ENCODE measurements around the gene PTPN7.

Gene PTPN7

DNA sequence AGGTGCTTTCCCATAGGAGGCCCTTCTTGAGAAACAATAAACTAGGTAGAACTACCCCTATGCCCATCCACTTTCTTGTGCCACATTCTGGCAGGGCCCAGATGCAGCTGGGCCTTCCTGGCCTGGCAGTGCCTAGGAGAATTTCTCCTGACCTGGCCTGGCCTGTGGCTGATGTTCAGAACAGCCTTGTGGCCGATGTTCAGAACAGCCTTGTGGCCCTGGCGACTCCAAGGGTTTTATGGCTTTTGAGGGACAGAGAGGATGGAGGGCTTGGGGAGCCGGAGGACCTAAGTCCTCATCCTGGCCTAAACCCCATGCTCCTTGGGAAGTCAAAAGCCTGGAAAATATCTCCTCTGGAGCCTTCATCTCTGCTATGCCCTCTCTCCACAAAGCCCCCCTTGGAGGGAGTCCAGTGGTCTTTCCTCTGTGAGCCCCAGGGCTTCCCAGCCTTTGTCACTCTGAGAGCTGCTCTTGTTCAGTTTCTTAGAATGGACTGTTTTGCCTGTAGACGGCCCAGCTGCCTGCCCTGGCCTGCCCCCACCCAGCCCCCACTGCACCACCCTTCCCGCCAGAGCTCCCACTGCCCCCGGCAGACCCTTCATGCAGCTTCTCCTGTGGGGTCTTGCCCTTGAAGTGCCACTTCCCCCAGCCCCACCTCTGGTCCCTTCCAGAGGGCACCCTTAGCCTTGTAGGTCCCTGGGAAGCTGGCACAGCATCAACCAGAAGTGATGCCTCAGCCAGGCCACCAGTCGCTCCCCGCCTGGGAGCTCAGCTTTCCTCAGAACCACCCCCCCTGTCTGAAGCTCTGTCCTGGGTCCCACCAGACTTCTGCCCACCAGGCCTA lies 30.7 kb downstream of the PTPN7 start:
- Histone ChIP-seq H3K27me3 (ENCODE audit: insufficient read depth, low read length) (no peaks in the 10 kb centered on the region), H3K79me2 (ENCODE audit: insufficient read depth, low read length) (no peaks in the 10 kb centered on the region), H3K9me3 (ENCODE audit: low read length) (no peaks in the 10 kb centered on the region), H3K27ac (ENCODE audit: low read depth, low read length, poor library complexity, severe bottlenecking) (no peak overlapping the region), H3K4me1 (ENCODE audit: insufficient read depth, low read length, severe bottlenecking) (no peaks in the 10 kb centered on the region), H3K9me2 (ENCODE audit: low read depth, low read length) (no peaks in the 10 kb centered on the region), H3K9ac (ENCODE audit: low read length) (no peak overlapping the region), H3K4me2 (ENCODE audit: low read length) (no peak overlapping the region), H3F3A (ENCODE audit: insufficient read depth, low read length) (no peaks in the 10 kb centered on the region), H4K20me1 (ENCODE audit: insufficient read depth, low read length) (no peaks in the 10 kb centered on the region), H3K36me3 (ENCODE audit: insufficient read depth, low read length) (peaks cover 26% of the 10 kb centered on the region), H2AFZ (ENCODE audit: low read length) (no peak overlapping the region), H3K4me3 (ENCODE audit: low read depth, low read length, poor library complexity, severe bottlenecking) (no peak overlapping the region)
- TF ChIP-seq, protein P1, sequence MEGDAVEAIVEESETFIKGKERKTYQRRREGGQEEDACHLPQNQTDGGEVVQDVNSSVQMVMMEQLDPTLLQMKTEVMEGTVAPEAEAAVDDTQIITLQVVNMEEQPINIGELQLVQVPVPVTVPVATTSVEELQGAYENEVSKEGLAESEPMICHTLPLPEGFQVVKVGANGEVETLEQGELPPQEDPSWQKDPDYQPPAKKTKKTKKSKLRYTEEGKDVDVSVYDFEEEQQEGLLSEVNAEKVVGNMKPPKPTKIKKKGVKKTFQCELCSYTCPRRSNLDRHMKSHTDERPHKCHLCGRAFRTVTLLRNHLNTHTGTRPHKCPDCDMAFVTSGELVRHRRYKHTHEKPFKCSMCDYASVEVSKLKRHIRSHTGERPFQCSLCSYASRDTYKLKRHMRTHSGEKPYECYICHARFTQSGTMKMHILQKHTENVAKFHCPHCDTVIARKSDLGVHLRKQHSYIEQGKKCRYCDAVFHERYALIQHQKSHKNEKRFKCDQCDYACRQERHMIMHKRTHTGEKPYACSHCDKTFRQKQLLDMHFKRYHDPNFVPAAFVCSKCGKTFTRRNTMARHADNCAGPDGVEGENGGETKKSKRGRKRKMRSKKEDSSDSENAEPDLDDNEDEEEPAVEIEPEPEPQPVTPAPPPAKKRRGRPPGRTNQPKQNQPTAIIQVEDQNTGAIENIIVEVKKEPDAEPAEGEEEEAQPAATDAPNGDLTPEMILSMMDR (IDR thresholded peaks at IDR 0.05; ENCODE audit: low read length), result no peak
- TF ChIP-seq EZH2 (IDR thresholded peaks at IDR 0.05; ENCODE audit: borderline replicate concordance, low read length), result no peak

DNA sequence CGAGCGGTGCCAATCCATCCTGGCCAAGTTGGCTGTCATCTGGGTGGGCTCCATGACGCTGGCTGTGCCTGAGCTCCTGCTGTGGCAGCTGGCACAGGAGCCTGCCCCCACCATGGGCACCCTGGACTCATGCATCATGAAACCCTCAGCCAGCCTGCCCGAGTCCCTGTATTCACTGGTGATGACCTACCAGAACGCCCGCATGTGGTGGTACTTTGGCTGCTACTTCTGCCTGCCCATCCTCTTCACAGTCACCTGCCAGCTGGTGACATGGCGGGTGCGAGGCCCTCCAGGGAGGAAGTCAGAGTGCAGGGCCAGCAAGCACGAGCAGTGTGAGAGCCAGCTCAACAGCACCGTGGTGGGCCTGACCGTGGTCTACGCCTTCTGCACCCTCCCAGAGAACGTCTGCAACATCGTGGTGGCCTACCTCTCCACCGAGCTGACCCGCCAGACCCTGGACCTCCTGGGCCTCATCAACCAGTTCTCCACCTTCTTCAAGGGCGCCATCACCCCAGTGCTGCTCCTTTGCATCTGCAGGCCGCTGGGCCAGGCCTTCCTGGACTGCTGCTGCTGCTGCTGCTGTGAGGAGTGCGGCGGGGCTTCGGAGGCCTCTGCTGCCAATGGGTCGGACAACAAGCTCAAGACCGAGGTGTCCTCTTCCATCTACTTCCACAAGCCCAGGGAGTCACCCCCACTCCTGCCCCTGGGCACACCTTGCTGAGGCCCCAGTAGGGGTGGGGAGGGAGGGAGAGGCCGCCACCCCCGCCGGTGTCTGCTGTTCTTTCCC lies 32.4 kb downstream of the PTPN7 start:
- no peak overlapping the region for H3K4me3 ChIP-seq (ENCODE audit: low read depth, low read length, poor library complexity, severe bottlenecking)
- H4K20me1 ChIP-seq (ENCODE audit: insufficient read depth, low read length), result no peaks in the 10 kb centered on the region
- no peaks in the 10 kb centered on the region for H3K9me2 ChIP-seq (ENCODE audit: low read depth, low read length)
- no peak for TF ChIP-seq EZH2 (IDR thresholded peaks at IDR 0.05; ENCODE audit: borderline replicate concordance, low read length)
- TF ChIP-seq, protein P1 (IDR thresholded peaks at IDR 0.05; ENCODE audit: low read length), result no peak
- no peaks in the 10 kb centered on the region for H3F3A ChIP-seq (ENCODE audit: insufficient read depth, low read length)
- no peaks in the 10 kb centered on the region for H3K79me2 ChIP-seq (ENCODE audit: insufficient read depth, low read length)
- no peaks in the 10 kb centered on the region for H3K4me1 ChIP-seq (ENCODE audit: insufficient read depth, low read length, severe bottlenecking)
- no peak overlapping the region for H3K9ac ChIP-seq (ENCODE audit: low read length)
- no peaks in the 10 kb centered on the region for H3K9me3 ChIP-seq (ENCODE audit: low read length)
- H3K27ac ChIP-seq (ENCODE audit: low read depth, low read length, poor library complexity, severe bottlenecking), result no peak overlapping the region
- H3K4me2 ChIP-seq (ENCODE audit: low read length), result no peak overlapping the region
- H3K36me3 ChIP-seq (ENCODE audit: insufficient read depth, low read length), result peaks cover 12% of the 10 kb centered on the region
- H2AFZ ChIP-seq (ENCODE audit: low read length), result no peak overlapping the region
- no peaks in the 10 kb centered on the region; the same call in 1 of the 2 replicates for H3K27me3 ChIP-seq (ENCODE audit: insufficient read depth, low read length)

DNA sequence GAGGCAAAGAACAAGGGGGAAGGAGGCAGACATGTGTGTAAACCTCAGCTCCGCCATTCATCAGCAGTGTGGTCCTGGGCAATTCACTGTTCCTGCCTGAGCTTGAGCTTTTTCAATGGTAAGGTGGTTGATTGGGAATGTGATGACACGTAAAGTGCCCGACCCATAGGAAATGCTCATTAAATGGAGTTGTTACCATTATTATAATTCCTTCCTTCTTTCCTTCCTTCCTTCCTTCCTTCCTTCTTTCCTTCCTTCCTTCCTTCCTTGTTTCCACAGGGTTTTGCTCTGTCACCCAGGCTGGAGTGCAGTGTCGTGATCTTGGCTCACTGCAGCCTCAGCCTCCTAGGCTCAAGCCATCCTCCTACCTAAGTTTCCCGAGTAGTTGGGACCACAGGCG lies 33.3 kb downstream of the PTPN7 start:
- Histone ChIP-seq H3K9me3 (ENCODE audit: low read length) (no peaks in the 10 kb centered on the region), H3K36me3 (ENCODE audit: insufficient read depth, low read length) (peaks cover 3% of the 10 kb centered on the region), H3K4me1 (ENCODE audit: insufficient read depth, low read length, severe bottlenecking) (no peaks in the 10 kb centered on the region), H3K9ac (ENCODE audit: low read length) (no peak overlapping the region), H3K4me2 (ENCODE audit: low read length) (no peak overlapping the region), H3K79me2 (ENCODE audit: insufficient read depth, low read length) (no peaks in the 10 kb centered on the region), H3K27ac (ENCODE audit: low read depth, low read length, poor library complexity, severe bottlenecking) (no peak overlapping the region), H2AFZ (ENCODE audit: low read length) (no peak overlapping the region), H3K9me2 (ENCODE audit: low read depth, low read length) (no peaks in the 10 kb centered on the region), H4K20me1 (ENCODE audit: insufficient read depth, low read length) (no peaks in the 10 kb centered on the region), H3K27me3 (ENCODE audit: insufficient read depth, low read length) (peaks cover 4% of the 10 kb centered on the region), H3K4me3 (ENCODE audit: low read depth, low read length, poor library complexity, severe bottlenecking) (no peak overlapping the region), H3F3A (ENCODE audit: insufficient read depth, low read length) (no peaks in the 10 kb centered on the region)
- TF ChIP-seq, protein P1 (IDR thresholded peaks at IDR 0.05; ENCODE audit: low read length), result no peak
- no peak for TF ChIP-seq EZH2 (IDR thresholded peaks at IDR 0.05; ENCODE audit: borderline replicate concordance, low read length)
